H1 (cell line): ENCODE measurements around the gene NAA25. TPM values are rescaled to one million over a fixed set of nuclear protein-coding genes. Genes with fewer than 3 reads are reported as not detected.

ENCODE experiments used
- CTCF ChIA-PET: fragments of 300-600 bp; sonication (Branson Sonifier 250); formaldehyde crosslinking; loops from one replicate; lab custom pipeline; 2021; ENCODE audit not compliant: partially characterized antibody; lab: Charles Lee
- POLR2A ChIA-PET: fragments of 300-600 bp; sonication (Branson Sonifier 250); formaldehyde crosslinking; loops from one replicate; lab custom pipeline; 2021; ENCODE audit warnings: inconsistent platforms; ENCODE audit not compliant: partially characterized antibody; lab: Charles Lee
- DNase-seq, 2 experiments: peaks; one replicate each; pipeline versions ENCODE4 v3.0.0 to v3.0.0-alpha.2; 2010 to 2022; ENCODE audit warnings: low spot score in 2 of 2, low read depth in 1 of 2, mixed read lengths in 1 of 2
- FAIRE-seq: peaks from 2 replicates; lab custom pipeline; 2011; peaks lifted over from hg19 to GRCh38; lab: Jason Lieb, UNC
- H2AFZ ChIP-seq: 2 replicates; pipeline ENCODE4 v1.8.1; 2012; ENCODE audit warnings: low read length, inconsistent platforms
- H2AK5ac ChIP-seq: 2 replicates; pipeline ENCODE4 v1.6.1; 2013; ENCODE audit warnings: low read depth, low read length
- H2BK120ac ChIP-seq: replicated peaks from 2 replicates; pipeline ENCODE3; 2013; ENCODE audit warnings: low read depth, low read length, inconsistent platforms
- H2BK12ac ChIP-seq: 2 replicates; pipeline ENCODE4 v1.6.1; 2013; ENCODE audit warnings: low read depth, low read length
- H2BK15ac ChIP-seq: 2 replicates; pipeline ENCODE4 v1.6.1; 2013; ENCODE audit warnings: low read length
- H2BK20ac ChIP-seq: 2 replicates; pipeline ENCODE4 v1.6.1; 2013; ENCODE audit warnings: low read length
- H2BK5ac ChIP-seq: 2 replicates; pipeline ENCODE4 v1.6.1; 2013; ENCODE audit warnings: low read depth, low read length
- H3K14ac ChIP-seq: 2 replicates; pipeline ENCODE4 v1.6.1; 2013; ENCODE audit warnings: inconsistent platforms; ENCODE audit not compliant: insufficient read length
- H3K18ac ChIP-seq: 2 replicates; pipeline ENCODE4 v1.6.1; 2013; ENCODE audit warnings: low read length; ENCODE audit errors: extremely low read depth
- H3K23ac ChIP-seq: 2 replicates; pipeline ENCODE4 v1.6.1; 2013; ENCODE audit warnings: inconsistent platforms; ENCODE audit not compliant: insufficient read length
- H3K23me2 ChIP-seq: 2 replicates; pipeline ENCODE4 v1.6.1; 2013; ENCODE audit warnings: low read depth, low read length
- H3K27ac ChIP-seq: 2 replicates; pipeline ENCODE4 v1.6.1; 2011; ENCODE audit warnings: low read depth, low read length, inconsistent platforms
- H3K27me3 ChIP-seq, 4 experiments: replicated peaks in 1 of 4; 1 replicate in 1 of 4; 2 replicates in 3 of 4; pipeline versions ENCODE4 v1.6.1 to v1.8.1; 2011 to 2013; ENCODE audit warnings: low read length in 3 of 4, mild to moderate bottlenecking in 3 of 4, inconsistent platforms in 2 of 4, mixed read lengths in 2 of 4, moderate library complexity in 1 of 4; ENCODE audit not compliant: control insufficient read depth in 3 of 4, insufficient read depth in 3 of 4; ENCODE audit errors: extremely low read depth in 1 of 4
- H3K36me3 ChIP-seq, 4 experiments: 2 replicates each; pipeline versions ENCODE4 v1.6.1 to v1.8.1; 2011 to 2013; ENCODE audit warnings: mild to moderate bottlenecking in 4 of 4, low read length in 3 of 4, moderate library complexity in 2 of 4, control low read depth in 1 of 4, inconsistent platforms in 1 of 4; ENCODE audit not compliant: insufficient read depth in 4 of 4, control insufficient read depth in 2 of 4
- H3K4ac ChIP-seq: replicated peaks from 2 replicates; pipeline ENCODE3; 2013; ENCODE audit warnings: low read length, low read depth, mixed read lengths, inconsistent platforms; ENCODE audit not compliant: insufficient read length
- H3K4me1 ChIP-seq, 4 experiments: replicated peaks in 1 of 4; 1 replicate in 1 of 4; 2 replicates in 3 of 4; pipeline versions ENCODE4 v1.6.1 to v1.8.1; 2011 to 2013; ENCODE audit warnings: low read length in 3 of 4, inconsistent platforms in 2 of 4, mixed read lengths in 1 of 4; ENCODE audit not compliant: insufficient read depth in 4 of 4, control insufficient read depth in 3 of 4
- H3K4me2 ChIP-seq, 2 experiments: 2 replicates each; pipeline versions ENCODE4 v1.6.1 to v1.8.1; 2011 to 2013; ENCODE audit warnings: low read depth in 2 of 2, low read length in 2 of 2, control low read depth in 1 of 2, inconsistent platforms in 1 of 2, mild to moderate bottlenecking in 1 of 2; ENCODE audit not compliant: insufficient read depth in 1 of 2
- H3K4me3 ChIP-seq, 4 experiments: fragments of 200-600, 300-600 bp in 1 of 4; sonication (generic), shearing (Covaris generic), sonication (Bioruptor Twin) in 1 of 4; 2 replicates each; pipeline versions ENCODE4 v1.5.1 to v1.8.1; 2011 to 2016; ENCODE audit warnings: low read length in 4 of 4, low read depth in 3 of 4, control low read depth in 2 of 4, inconsistent platforms in 2 of 4, mild to moderate bottlenecking in 2 of 4, mixed read lengths in 1 of 4, moderate library complexity in 1 of 4; ENCODE audit not compliant: insufficient read depth in 2 of 4; ENCODE audit errors: extremely low read depth in 1 of 4
- H3K56ac ChIP-seq: replicated peaks from 2 replicates; pipeline ENCODE3; 2013; ENCODE audit warnings: low read depth, mild to moderate bottlenecking, mixed read lengths, low read length, inconsistent platforms; ENCODE audit not compliant: insufficient read length
- H3K79me1 ChIP-seq: 2 replicates; pipeline ENCODE4 v1.6.1; 2013; ENCODE audit warnings: low read depth, low read length, control low read depth
- H3K79me2 ChIP-seq, 2 experiments: 2 replicates each; pipeline versions ENCODE4 v1.6.1 to v1.8.1; 2012 to 2013; ENCODE audit warnings: low read length in 2 of 2, mild to moderate bottlenecking in 2 of 2, inconsistent platforms in 1 of 2; ENCODE audit not compliant: insufficient read depth in 2 of 2, control insufficient read depth in 1 of 2
- H3K9ac ChIP-seq, 4 experiments: replicated peaks in 1 of 4; 1 replicate in 1 of 4; 2 replicates in 3 of 4; pipeline versions ENCODE4 v1.6.1 to v1.8.1; 2011 to 2013; ENCODE audit warnings: low read depth in 3 of 4, low read length in 3 of 4, control low read depth in 2 of 4, mild to moderate bottlenecking in 2 of 4, moderate library complexity in 2 of 4, inconsistent platforms in 1 of 4; ENCODE audit errors: extremely low read depth in 1 of 4
- H3K9me3 ChIP-seq, 2 experiments: 2 replicates each; pipeline versions ENCODE4 v1.6.1 to v1.8.1; 2012 to 2013; ENCODE audit warnings: mild to moderate bottlenecking in 2 of 2, moderate library complexity in 2 of 2, control low read depth in 1 of 2, inconsistent platforms in 1 of 2, low read depth in 1 of 2, low read length in 1 of 2, mixed read lengths in 1 of 2; ENCODE audit not compliant: insufficient read depth in 2 of 2
- H4K20me1 ChIP-seq, 2 experiments: replicated peaks in 1 of 2; 2 replicates each; pipeline versions ENCODE3 to v1.8.1; 2011 to 2013; ENCODE audit warnings: inconsistent platforms in 2 of 2, low read length in 2 of 2, mild to moderate bottlenecking in 1 of 2; ENCODE audit not compliant: insufficient read depth in 2 of 2, control insufficient read depth in 1 of 2
- H4K5ac ChIP-seq: 2 replicates; pipeline ENCODE4 v1.6.1; 2013; ENCODE audit warnings: low read length, low read depth, mixed read lengths, inconsistent platforms; ENCODE audit not compliant: insufficient read length
- H4K8ac ChIP-seq: 2 replicates; pipeline ENCODE4 v1.8.0; 2013; ENCODE audit warnings: mild to moderate bottlenecking, moderate library complexity, low read length, inconsistent platforms; ENCODE audit not compliant: insufficient read depth; ENCODE audit errors: extremely low read depth
- H4K91ac ChIP-seq: replicated peaks from 2 replicates; pipeline ENCODE3; 2013; ENCODE audit warnings: low read length, mixed read lengths, inconsistent platforms; ENCODE audit not compliant: insufficient read length
- CHD2 ChIP-seq: IDR thresholded peaks from 2 replicates; pipeline ENCODE4 v1.6.1; 2012; ENCODE audit warnings: low read length, improper control_type of control experiment
- CREB1 ChIP-seq: IDR thresholded peaks from 2 replicates; pipeline ENCODE4 v1.6.1; 2012; ENCODE audit warnings: inconsistent platforms
- EGR1 ChIP-seq: IDR thresholded peaks from 2 replicates; pipeline ENCODE4 v1.6.1; 2011; ENCODE audit warnings: low read depth, low read length, borderline replicate concordance
- GTF2F1 ChIP-seq: IDR thresholded peaks from 2 replicates; pipeline ENCODE4 v1.6.1; 2012; ENCODE audit warnings: low read depth, low read length, improper control_type of control experiment, borderline replicate concordance
- HDAC2 ChIP-seq, 2 experiments: fragments of 300-600 bp in 1 of 2; sonication (generic) in 1 of 2; IDR thresholded peaks; 2 replicates each; pipeline ENCODE4 v1.6.1; 2011 to 2012; ENCODE audit warnings: low read depth in 2 of 2, low read length in 2 of 2, mild to moderate bottlenecking in 2 of 2, moderate library complexity in 2 of 2, borderline replicate concordance in 1 of 2, inconsistent platforms in 1 of 2
- HDAC6 ChIP-seq: IDR thresholded peaks from one replicate; pipeline ENCODE4 v1.7.1; 2012; ENCODE audit warnings: low read depth, mild to moderate bottlenecking, inconsistent platforms, low read length, moderate library complexity
- KDM5A ChIP-seq: fragments of 200-600 bp; IDR thresholded peaks from 2 replicates; pipeline ENCODE4 v1.7.1; 2012; ENCODE audit warnings: mild to moderate bottlenecking, low read length, inconsistent platforms, mixed read lengths
- MAFK ChIP-seq: IDR thresholded peaks from 2 replicates; pipeline ENCODE4 v1.6.1; 2012; ENCODE audit warnings: low read depth, mild to moderate bottlenecking, improper control_type of control experiment, low read length
- POLR2AphosphoS5 ChIP-seq: IDR thresholded peaks from 2 replicates; pipeline ENCODE4 v1.6.1; 2011; ENCODE audit warnings: low read depth, low read length
- RBBP5 ChIP-seq: IDR thresholded peaks from 2 replicates; pipeline ENCODE4 v1.7.1; 2012; ENCODE audit warnings: low read depth, mild to moderate bottlenecking, inconsistent platforms, low read length, moderate library complexity, borderline replicate concordance
- RNF2 ChIP-seq: fragments of 200-900, 300-1000 bp; sonication (generic); IDR thresholded peaks from 2 replicates; pipeline ENCODE4 v1.7.1; 2016; ENCODE audit warnings: borderline replicate concordance, low read depth, mild to moderate bottlenecking, antibody characterized with exemption, low read length; ENCODE audit not compliant: poor library complexity, severe bottlenecking; ENCODE audit errors: missing control alignments
- SIRT6 ChIP-seq: IDR thresholded peaks from one replicate; pipeline ENCODE4 v1.7.1; 2012; ENCODE audit warnings: low read length, inconsistent platforms
- WGBS, 2 experiments: shearing (Covaris generic) in 1 of 2; methylation state at CpG; one replicate each; pipeline versions ENCODE4 v1.1.6 to v1.1.7; 2013 to 2015; ENCODE audit warnings: low lambda C conversion rate in 2 of 2, mixed read lengths in 2 of 2, inconsistent platforms in 1 of 2, low coverage in 1 of 2, missing lambda C conversion rate in 1 of 2; ENCODE audit not compliant: insufficient replicate concordance in 2 of 2, insufficient coverage in 1 of 2, insufficient read length in 1 of 2; ENCODE audit errors: extremely low coverage in 1 of 2, missing lambda C conversion rate in 1 of 2; 5-methylcytosine and 5-hydroxymethylcytosine counted together
- polyA plus RNA-seq, 7 experiments: library from polyadenylated mRNA; depleted of rRNA in 3 of 7; stranded (reverse) in 5 of 7; unstranded in 2 of 7; fragments of >200 nt in 5 of 7; fragments of 200-250 nt in 2 of 7; gene quantifications; 1 replicate in 5 of 7; 2 replicates in 1 of 7; 4 replicates in 1 of 7; pipeline versions ENCODE4 v1.2.1 to v1.2.3, GENCODE V29; 2011 to 2013; ENCODE audit warnings: missing spikeins in 2 of 7, mixed read lengths in 2 of 7
- total RNA-seq: library from RNA; stranded (reverse); fragmentation: NEBNext Ultra II Directional; extraction: Animal tissue kit (Norgen Biotek cat#: 25700); gene quantifications from 2 replicates; pipeline ENCODE4 v1.2.1, GENCODE V29; 2021

NAA25 gene
- total and polyA plus RNA-seq, 2 of the 8 experiments (the other 6 are each of a cell fraction or from before 2014, with no cell fraction given), result 10.8 to 60.3 TPM

DNA sequence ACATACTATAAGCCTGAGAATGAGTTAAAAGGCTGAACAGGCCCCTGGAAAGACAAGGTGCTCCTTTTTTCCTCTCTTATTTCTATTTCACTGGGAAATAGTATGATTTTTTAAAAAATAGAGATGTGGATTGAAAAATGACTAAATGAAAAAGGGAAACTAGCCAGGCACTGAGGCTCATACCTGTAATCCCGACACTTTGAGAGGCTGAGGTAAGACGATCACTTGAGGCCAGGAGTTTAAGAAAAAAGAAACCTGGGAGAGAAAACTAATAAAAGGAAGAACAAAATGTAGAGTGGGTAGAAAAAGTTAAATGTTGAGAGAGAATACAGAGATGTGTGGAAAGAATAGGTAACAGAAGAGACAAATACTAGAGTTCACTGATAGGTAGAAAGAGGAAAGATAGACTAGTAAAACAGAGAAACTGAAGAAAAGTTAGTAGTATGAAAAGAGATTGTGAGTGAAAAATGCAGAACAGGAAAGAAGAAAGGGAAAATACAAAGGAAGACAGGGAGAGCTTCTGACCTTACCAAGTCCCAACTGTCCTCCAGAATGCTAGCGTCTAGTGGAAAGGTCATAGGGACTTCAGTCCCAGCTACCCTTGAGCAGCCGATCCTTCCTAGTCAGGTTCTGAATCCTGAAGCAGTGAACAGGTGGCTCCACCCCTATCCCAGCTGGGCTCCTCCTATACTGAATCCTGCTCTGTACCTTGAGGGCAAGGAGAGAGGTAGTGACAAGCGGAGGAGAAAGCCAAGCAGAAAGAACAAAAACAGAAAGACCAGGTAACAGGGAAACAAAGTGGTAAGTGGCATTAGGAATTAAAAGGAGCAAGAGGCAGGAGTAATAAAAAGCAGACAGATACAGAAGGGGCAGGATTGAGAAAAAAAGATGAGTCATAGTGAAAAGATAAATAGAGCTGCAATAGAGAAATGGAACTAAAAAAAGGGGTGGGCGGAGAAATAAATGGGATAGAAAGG is 102.9 kb downstream of the NAA25 start:
- Histone ChIP-seq H3K9ac (no peak overlapping the region), H2BK5ac (no peak overlapping the region), H3K4me2 (no peak overlapping the region), H2AFZ (no peak overlapping the region), H3K27ac (no peak overlapping the region), H2BK120ac (no peak overlapping the region), H3K9me3 (no peaks in the 10 kb centered on the region), H3K14ac (no peak overlapping the region), H2BK15ac (no peak overlapping the region), H3K4me3 (no peak overlapping the region), H2AK5ac (no peak overlapping the region), H2BK12ac (no peak overlapping the region), H4K91ac (no peak overlapping the region), H3K4ac (no peak overlapping the region), H3K27me3 (no peaks in the 10 kb centered on the region), H3K79me1 (no peaks in the 10 kb centered on the region; the same call in 1 of the 2 replicates), H3K23me2 (no peaks in the 10 kb centered on the region), H2BK20ac (no peak overlapping the region), H3K56ac (no peak overlapping the region), H4K8ac (no peak overlapping the region), H3K36me3 (no peaks in the 10 kb centered on the region), H3K18ac (no peak overlapping the region), H3K79me2 (no peaks in the 10 kb centered on the region; a peak in 1 of 4 replicates), H4K5ac (no peak overlapping the region), H3K23ac (no peak overlapping the region), H4K20me1 (no peaks in the 10 kb centered on the region), H3K4me1 (no peaks in the 10 kb centered on the region)
- POLR2A ChIA-PET, result interaction anchor here (0.6 to 1.3 kb wide), 3 partner anchors 9 to 18 kb away, joined by 3 read pairs; no protein-coding TSS in a partner anchor
- CTCF ChIA-PET, result interaction anchor here (1.3 to 2.0 kb wide), 2 partner anchors 8 to 60 kb away, joined by 4 to 6 read pairs; no protein-coding TSS in a partner anchor
- DNase-seq, result no peak
- peak; percentile 97 for FAIRE-seq
- whole genome bisulfite sequencing, 2 experiments, result 85% methylated on average over 6 of the region's 6 CpGs; no CpG with 5 or more reads in 1 of the 2 experiments
- TF ChIP-seq SIRT6, result no peak
- no peak for TF ChIP-seq POLR2AphosphoS5
- TF ChIP-seq RBBP5, result no peak
- TF ChIP-seq CHD2, result no peak
- TF ChIP-seq CREB1, result no peak
- TF ChIP-seq HDAC2 (IDR thresholded peaks at IDR 0.05; ENCODE audit: borderline replicate concordance in 1 of 2, low read depth in 2 of 2, low read length in 2 of 2), result no peak
- no peak for TF ChIP-seq HDAC6
- no peak for TF ChIP-seq EGR1
- no peak for TF ChIP-seq MAFK
- TF ChIP-seq RNF2, result no peak
- no peak for TF ChIP-seq GTF2F1
- TF ChIP-seq KDM5A, result no peak
